ENCODE data around the gene GHRH. TPM values are rescaled to one million over a fixed set of nuclear protein-coding genes. Genes with fewer than 3 reads are reported as not detected.

GHRH gene
- total and polyA plus RNA-seq, 4 donors: not detected

- no peak overlapping the region for H3K4me3 ChIP-seq (ENCODE audit: low read depth in 1 of 3, low read length in 3 of 3)
- no peak overlapping the region for H3K9ac ChIP-seq (ENCODE audit: low read depth in 1 of 2, low read length in 2 of 2)
- H3K36me3 ChIP-seq (ENCODE audit: control insufficient read depth in 4 of 4, insufficient read depth in 3 of 4, low read depth in 1 of 4, low read length in 3 of 4): peaks cover 15 to 91% (median 73%) of the 10 kb centered on the region in 4 donors
- H3K9me3 ChIP-seq (ENCODE audit: control insufficient read depth in 4 of 4, low read length in 3 of 4): no peaks in the 10 kb centered on the region
- no peaks in the 10 kb centered on the region for H3K27me3 ChIP-seq (ENCODE audit: control insufficient read depth in 4 of 4, insufficient read depth in 4 of 4, low read length in 3 of 4)
- H3K27ac ChIP-seq (ENCODE audit: low read depth in 1 of 2, low read length in 2 of 2): no peak overlapping the region
- TF ChIP-seq TAF1 (conservative IDR thresholded peaks at IDR 0.05): no peak
- no peak for TF ChIP-seq CTCF (IDR thresholded peaks at IDR 0.05; ENCODE audit: low read depth, low read length, missing input control)
- no peak for TF ChIP-seq REST (IDR thresholded peaks at IDR 0.05)
- TF ChIP-seq RAD21 (IDR thresholded peaks at IDR 0.05): no peak
- TF ChIP-seq GABPA (IDR thresholded peaks at IDR 0.05 in 1 of 2, conservative IDR thresholded peaks at IDR 0.05 in 1 of 2): no peak
- no peak for TF ChIP-seq NR2F2 (IDR thresholded peaks at IDR 0.05)
- no peak for DNase-seq (ENCODE audit: low spot score)
- 94% methylated on average over 10 of the region's 10 CpGs for WGBS
- no peaks in the 10 kb centered on the region for H3K4me1 ChIP-seq (ENCODE audit: control insufficient read depth in 4 of 4, insufficient read depth in 4 of 4, low read length in 3 of 4)
Measured at GRCh38 chr20:37233548-37234253, 27.9 kb downstream of the GHRH start.

GRCh38 chr20:37231947-37232630 is 29.5 kb downstream of the GHRH start:
- no peaks in the 10 kb centered on the region for H3K4me1 ChIP-seq (ENCODE audit: control insufficient read depth in 4 of 4, insufficient read depth in 4 of 4, low read length in 3 of 4)
- no peak overlapping the region for H3K27ac ChIP-seq (ENCODE audit: low read depth in 1 of 2, low read length in 2 of 2)
- H3K27me3 ChIP-seq (ENCODE audit: control insufficient read depth in 4 of 4, insufficient read depth in 4 of 4, low read length in 3 of 4): no peaks in the 10 kb centered on the region
- no peak for DNase-seq (ENCODE audit: low spot score)
- peaks cover 11 to 90% (median 76%) of the 10 kb centered on the region in 4 donors for H3K36me3 ChIP-seq (ENCODE audit: control insufficient read depth in 4 of 4, insufficient read depth in 3 of 4, low read depth in 1 of 4, low read length in 3 of 4)
- TF ChIP-seq CTCF (IDR thresholded peaks at IDR 0.05; ENCODE audit: low read depth, low read length, missing input control) (no peak), EGR1 (IDR thresholded peaks at IDR 0.05; ENCODE audit: low read depth in 2 of 2) (no peak), SP1 (IDR thresholded peaks at IDR 0.05) (no peak), RXRA (IDR thresholded peaks at IDR 0.05) (no peak), GABPA (IDR thresholded peaks at IDR 0.05 in 1 of 2, conservative IDR thresholded peaks at IDR 0.05 in 1 of 2) (no peak), ATF3 (IDR thresholded peaks at IDR 0.05) (no peak), HNF4A (conservative IDR thresholded peaks at IDR 0.05) (no peak)
- TF ChIP-seq, protein P1, sequence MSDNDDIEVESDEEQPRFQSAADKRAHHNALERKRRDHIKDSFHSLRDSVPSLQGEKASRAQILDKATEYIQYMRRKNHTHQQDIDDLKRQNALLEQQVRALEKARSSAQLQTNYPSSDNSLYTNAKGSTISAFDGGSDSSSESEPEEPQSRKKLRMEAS (IDR thresholded peaks at IDR 0.05): no peak
- H3K9ac ChIP-seq (ENCODE audit: low read depth in 1 of 2, low read length in 2 of 2): no peak overlapping the region
- no peaks in the 10 kb centered on the region for H3K9me3 ChIP-seq (ENCODE audit: control insufficient read depth in 4 of 4, low read length in 3 of 4)
- 97% methylated on average over 13 of the region's 13 CpGs for WGBS
- H3K4me3 ChIP-seq (ENCODE audit: low read depth in 1 of 3, low read length in 3 of 3): no peak overlapping the region

Measured in liver (tissue), 9 donors.